OCI-LY1 (cell line): Measurements from ENCODE around the gene ATP5F1B.

ENCODE experiments used
- CTCF ChIP-seq: fragments of 200-600 bp; sonication (generic), shearing (Covaris generic); IDR thresholded peaks from 2 replicates; pipeline ENCODE4 v1.5.1; 2017; ENCODE audit warnings: mild to moderate bottlenecking, antibody characterized with exemption, low read length, moderate library complexity, mixed read lengths
- EZH2 ChIP-seq: fragments of 200-600 bp; sonication (generic), shearing (Covaris generic); IDR thresholded peaks from 2 replicates; pipeline ENCODE4 v1.8.0; 2017; ENCODE audit warnings: borderline replicate concordance, mixed run types, mild to moderate bottlenecking, antibody characterized with exemption, low read length, moderate library complexity, mixed read lengths

- TF ChIP-seq CTCF (no peak), EZH2 (no peak)
Observed at GRCh38 chr12:56596815-56597214, 49.0 kb downstream of the ATP5F1B start.
